B cell (primary cell): ENCODE data around the gene DMKN. TPM values are rescaled to one million over a fixed set of nuclear protein-coding genes. Genes with fewer than 3 reads are reported as not detected.

Source experiments
- ATAC-seq: fragments of 200-7000 bp; cut with Tn5 transposase; one replicate; pipeline ENCODE4 v1.10.0; 2021; ENCODE audit warnings: low read depth, mild to moderate bottlenecking, moderate number of reproducible peaks, moderate library complexity
- CTCF ChIA-PET: fragments of 350-600 bp; sonication (Branson Sonifier 250); formaldehyde crosslinking; loops from one replicate; lab custom pipeline; 2021; ENCODE audit warnings: antibody characterized with exemption, inconsistent platforms; lab: Charles Lee
- POLR2A ChIA-PET: fragments of 350-600 bp; sonication (Branson Sonifier 250); formaldehyde crosslinking; loops from one replicate; lab custom pipeline; 2021; ENCODE audit warnings: antibody characterized with exemption; lab: Charles Lee
- DNase-seq: peaks from one replicate; pipeline ENCODE4 v3.0.0; 2013
- H2AFZ ChIP-seq: 2 replicates; pipeline ENCODE4 v1.6.1; 2012; ENCODE audit warnings: mild to moderate bottlenecking, low read depth, low read length; ENCODE audit not compliant: insufficient read depth, poor library complexity, severe bottlenecking
- H3K27ac ChIP-seq, 2 donors: 1 replicate in 1 of 2; 2 replicates in 1 of 2; pipeline ENCODE4 v1.5.1; 2012 to 2013; ENCODE audit warnings: low read length in 2 of 2, mild to moderate bottlenecking in 2 of 2, moderate library complexity in 1 of 2
- H3K27me3 ChIP-seq, 4 experiments: fragments of 200-600 bp in 1 of 4; sonication (generic) in 1 of 4; replicated peaks in 1 of 4; 1 replicate in 2 of 4; 2 replicates in 2 of 4; pipeline versions ENCODE4 v1.6.1 to v1.7.0; 2013 to 2016; ENCODE audit warnings: low read length in 3 of 4, mild to moderate bottlenecking in 2 of 4, mixed read lengths in 1 of 4, moderate library complexity in 1 of 4; ENCODE audit not compliant: insufficient read depth in 4 of 4, control insufficient read depth in 3 of 4; ENCODE audit errors: control extremely low read depth in 1 of 4
- H3K36me3 ChIP-seq, 2 experiments: replicated peaks in 1 of 2; 1 replicate in 1 of 2; 2 replicates in 1 of 2; pipeline versions ENCODE4 v1.6.1 to v1.7.1; 2013; ENCODE audit warnings: low read length in 1 of 2; ENCODE audit not compliant: insufficient read depth in 2 of 2, control insufficient read depth in 1 of 2; ENCODE audit errors: control extremely low read depth in 1 of 2, extremely low read depth in 1 of 2
- H3K4me1 ChIP-seq, 2 donors: fragments of 200-600 bp in 1 of 2; sonication (generic) in 1 of 2; 1 replicate in 1 of 2; 2 replicates in 1 of 2; pipeline versions ENCODE4 v1.5.1 to v1.6.1; 2013 to 2017; ENCODE audit warnings: low read length in 2 of 2; ENCODE audit not compliant: control insufficient read depth in 2 of 2, insufficient read depth in 2 of 2
- H3K4me2 ChIP-seq: replicated peaks from 2 replicates; pipeline ENCODE3; 2012; ENCODE audit warnings: mild to moderate bottlenecking, low read depth, low read length; ENCODE audit not compliant: poor library complexity, severe bottlenecking
- H3K4me3 ChIP-seq, 5 experiments: fragments of 200-600 bp in 1 of 5; sonication (generic) in 1 of 5; 1 replicate in 3 of 5; 2 replicates in 2 of 5; pipeline versions ENCODE4 v1.5.1 to v1.7.0; 2011 to 2016; ENCODE audit warnings: low read length in 4 of 5, mild to moderate bottlenecking in 4 of 5, low read depth in 2 of 5, control low read depth in 1 of 5, moderate library complexity in 1 of 5; ENCODE audit not compliant: insufficient read depth in 1 of 5; ENCODE audit errors: control extremely low read depth in 1 of 5, extremely low read depth in 1 of 5
- H3K79me2 ChIP-seq: fragments of 200-600 bp; sonication (generic); one replicate; pipeline ENCODE4 v1.6.0; 2016; ENCODE audit warnings: low read length; ENCODE audit not compliant: control insufficient read depth, insufficient read depth
- H3K9ac ChIP-seq: fragments of 200-600 bp; sonication (generic); 2 replicates; pipeline ENCODE4 v1.6.1; 2017; ENCODE audit warnings: mild to moderate bottlenecking, low read length, moderate library complexity
- H3K9me3 ChIP-seq, 3 donors: one replicate each; pipeline versions ENCODE4 v1.6.1 to v1.7.1; 2013; ENCODE audit warnings: low read length in 2 of 3; ENCODE audit not compliant: control insufficient read depth in 2 of 3, insufficient read depth in 1 of 3; ENCODE audit errors: control extremely low read depth in 1 of 3
- H4K20me1 ChIP-seq: 2 replicates; pipeline ENCODE4 v1.6.0; 2012; ENCODE audit warnings: mild to moderate bottlenecking, low read length; ENCODE audit not compliant: insufficient read depth, control insufficient read depth, poor library complexity, severe bottlenecking
- H3K27ac Mint-ChIP-seq: one replicate; pipeline ENCODE4 v1.8.0; 2021; ENCODE audit warnings: mixed read lengths
- H3K27me3 Mint-ChIP-seq: one replicate; pipeline ENCODE4 v1.8.0; 2021; ENCODE audit warnings: mixed read lengths
- H3K4me1 Mint-ChIP-seq: one replicate; pipeline ENCODE4 v1.8.0; 2021; ENCODE audit warnings: mixed read lengths
- H3K4me3 Mint-ChIP-seq: one replicate; pipeline ENCODE4 v1.8.0; 2021; ENCODE audit warnings: mixed read lengths
- H3K9me3 Mint-ChIP-seq: one replicate; pipeline ENCODE4 v1.8.0; 2022; ENCODE audit warnings: mixed read lengths; ENCODE audit not compliant: insufficient read depth
- CTCF ChIP-seq: fragments of 200-600 bp; IDR thresholded peaks from one replicate; pipeline ENCODE4 v1.8.0; 2022; ENCODE audit warnings: antibody characterized with exemption, mild to moderate bottlenecking
- EZH2 ChIP-seq: IDR thresholded peaks from 2 replicates; pipeline ENCODE4 v1.6.1; 2012; ENCODE audit warnings: borderline replicate concordance, low read depth, mild to moderate bottlenecking, moderate library complexity, low read length; ENCODE audit not compliant: insufficient read depth, poor library complexity, severe bottlenecking
- WGBS: methylation state at CpG from one replicate; pipeline ENCODE4 v1.1.5; 2013; ENCODE audit warnings: missing lambda C conversion rate; ENCODE audit not compliant: insufficient coverage; 5-methylcytosine and 5-hydroxymethylcytosine counted together
- intact Hi-C: fragments of 100-400 bp; cut with micrococcal nuclease; formaldehyde crosslinking; loops from one replicate; pipeline ENCODE4 v1.10.0; 2022
- polyA plus RNA-seq: library from polyadenylated mRNA; depleted of rRNA; stranded (reverse); fragments of >200 nt; gene quantifications from 2 replicates; pipeline ENCODE4 v1.2.3, GENCODE V29; 2012
- total RNA-seq, 2 donors: library from RNA; stranded (reverse); fragments of 120-200 nt in 1 of 2; gene quantifications; 1 replicate in 1 of 2; 2 replicates in 1 of 2; pipeline versions ENCODE4 v1.2.3 to v1.2.4, GENCODE V29; 2013 to 2022

DMKN gene
- total and polyA plus RNA-seq, 2 donors (not counting 1 experiment from before 2014, with no cell fraction given), result 0.58 to 4.5 TPM

DNA sequence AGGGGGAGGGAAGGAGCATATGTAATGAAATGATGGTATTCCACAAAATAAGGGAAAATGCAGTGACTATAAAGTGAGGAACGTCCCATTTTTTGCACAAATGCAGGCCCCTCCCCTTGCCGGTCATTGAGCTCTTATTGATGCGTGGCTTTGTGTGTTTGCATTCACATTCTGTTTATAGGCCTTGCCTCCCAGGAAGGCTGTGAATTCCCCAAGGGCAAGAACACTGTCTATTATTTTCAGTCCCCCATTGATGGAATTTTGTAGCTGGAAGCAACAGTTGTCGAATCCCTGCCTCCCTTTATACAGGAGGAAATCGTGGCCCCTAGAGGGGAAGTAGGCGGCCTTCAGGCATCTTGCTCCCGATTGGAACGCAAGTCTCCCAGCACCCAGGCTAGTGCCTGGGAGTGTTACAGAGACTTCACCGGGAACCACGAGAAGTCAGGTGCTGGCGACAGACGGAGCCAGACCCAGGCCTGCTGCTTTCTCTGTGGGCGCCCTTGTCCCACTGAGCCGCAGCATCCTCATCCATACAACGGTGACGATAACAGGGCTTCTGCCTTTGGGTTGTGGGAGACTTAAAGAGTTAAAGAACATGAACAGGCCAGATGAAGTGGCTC lies 7.8 kb upstream of the DMKN start:
- no peak for TF ChIP-seq CTCF
- no peak for TF ChIP-seq EZH2
- Histone ChIP-seq H3K79me2 (no peaks in the 10 kb centered on the region), H3K9ac (no peak overlapping the region), H3K9me3 (no peaks in the 10 kb centered on the region), H3K4me1 (no peaks in the 10 kb centered on the region), H3K27me3 (peaks cover 0 to 5% (median 2%) of the 10 kb centered on the region in 4 experiments), H3K4me2 (no peak overlapping the region), H3K4me3 (no peak overlapping the region), H3K27ac (no peak overlapping the region), H3K36me3 (no peaks in the 10 kb centered on the region), H4K20me1 (no peaks in the 10 kb centered on the region), H2AFZ (no peak overlapping the region)
- WGBS, result 83% methylated on average over 14 of the region's 16 CpGs
- Mint-ChIP-seq H3K27ac (no peak overlapping the region), H3K4me3 (no peak overlapping the region), H3K9me3 (no peaks in the 10 kb centered on the region), H3K4me1 (no peaks in the 10 kb centered on the region), H3K27me3 (peaks cover 34% of the 10 kb centered on the region)
- CTCF ChIA-PET, result interaction anchor here (1.7 kb wide), 1 partner anchor 11 kb away, joined by 11 read pairs; no protein-coding TSS in a partner anchor
- intact Hi-C loops, result no loop called here
- no peak for DNase-seq
- POLR2A ChIA-PET, result no interaction called here
- ATAC-seq, result no peak

DNA sequence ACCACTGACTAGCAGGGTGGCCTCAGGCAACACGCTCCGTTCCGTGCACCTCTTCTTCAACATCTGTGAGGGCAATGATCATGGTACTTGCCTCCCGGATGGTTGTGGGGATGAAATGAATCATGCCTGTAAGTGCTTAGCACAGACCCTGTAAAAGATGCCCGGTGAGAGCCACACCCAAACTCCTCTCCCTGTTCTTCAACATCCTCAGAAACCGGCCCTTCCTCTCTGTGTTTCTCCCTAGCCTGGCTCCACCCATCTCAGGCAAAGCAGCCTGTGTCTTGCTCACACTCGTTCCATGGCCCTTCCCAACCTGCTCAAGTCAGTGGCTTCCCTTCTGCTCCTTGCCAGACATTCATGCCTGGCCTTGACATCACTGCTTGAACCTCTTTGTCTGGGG lies 5.8 kb upstream of the DMKN start:
- H3K27ac ChIP-seq, result no peak overlapping the region
- peaks cover 31% of the 10 kb centered on the region for H3K27me3 Mint-ChIP-seq
- no peak overlapping the region for H3K4me2 ChIP-seq
- no peak for DNase-seq
- H3K4me1 Mint-ChIP-seq, result no peaks in the 10 kb centered on the region
- H3K27me3 ChIP-seq, result peaks cover 0 to 5% (median under 1%) of the 10 kb centered on the region in 4 experiments
- H3K9me3 ChIP-seq, result no peaks in the 10 kb centered on the region
- H3K79me2 ChIP-seq, result no peaks in the 10 kb centered on the region
- no peak overlapping the region for H3K4me3 Mint-ChIP-seq
- H2AFZ ChIP-seq, result no peak overlapping the region
- no peak for TF ChIP-seq CTCF
- TF ChIP-seq EZH2, result no peak
- no peaks in the 10 kb centered on the region for H3K4me1 ChIP-seq
- no peaks in the 10 kb centered on the region for H4K20me1 ChIP-seq
- no peaks in the 10 kb centered on the region for H3K9me3 Mint-ChIP-seq
- intact Hi-C loops, result no loop called here
- no peaks in the 10 kb centered on the region for H3K36me3 ChIP-seq
- WGBS, result 75% methylated on average over 6 of the region's 7 CpGs
- no peak overlapping the region for H3K9ac ChIP-seq
- POLR2A ChIA-PET, result no interaction called here
- no peak overlapping the region for H3K4me3 ChIP-seq
- CTCF ChIA-PET, result no interaction called here
- H3K27ac Mint-ChIP-seq, result no peak overlapping the region
- ATAC-seq, result no peak
